Pancreas (tissue), 10 donors: ENCODE measurements around the gene P2RX3. TPM values are rescaled to one million over a fixed set of nuclear protein-coding genes. Genes with fewer than 3 reads are reported as not detected.
A peak's percentile ranks its signal among the peaks of the same experiment; 100 is the strongest.

Source experiments
- ATAC-seq, 4 donors: fragments of 200-7000 bp; cut with Tn5 transposase; one replicate each; pipeline versions ENCODE4 v1.8.0 to v1.9.1; 2020; ENCODE audit warnings: mild to moderate bottlenecking in 4 of 4, moderate library complexity in 4 of 4
- DNase-seq, 6 donors: peaks; one replicate each; pipeline ENCODE4 v3.0.0-alpha.2; 2020
- FAIRE-seq: peaks from 2 replicates; lab custom pipeline; 2012; peaks lifted over from hg19 to GRCh38; lab: Jason Lieb, UNC
- H3K27ac ChIP-seq, 4 donors: fragments of 200-600 bp; sonication (generic); 1 replicate in 3 of 4; 2 replicates in 1 of 4; pipeline versions ENCODE4 v1.5.0 to v1.8.0; 2020
- H3K27me3 ChIP-seq, 4 donors: fragments of 200-600 bp; one replicate each; pipeline ENCODE4 v1.8.0; 2021
- H3K36me3 ChIP-seq, 3 donors: fragments of 200-600 bp; sonication (generic) in 1 of 3; one replicate each; pipeline versions ENCODE4 v1.5.0 to v1.8.0; 2020 to 2021
- H3K4me1 ChIP-seq, 3 donors: fragments of 200-600 bp; one replicate each; pipeline ENCODE4 v1.8.0; 2021
- H3K4me3 ChIP-seq, 4 donors: fragments of 200-600 bp; sonication (generic) in 2 of 4; one replicate each; pipeline versions ENCODE4 v1.5.0 to v1.8.0; 2020 to 2021
- H3K9me3 ChIP-seq, 4 donors: fragments of 200-600 bp; one replicate each; pipeline ENCODE4 v1.8.0; 2021
- CTCF ChIP-seq, 4 donors: fragments of 200-600 bp; sonication (generic) in 3 of 4; IDR thresholded peaks; one replicate each; pipeline versions ENCODE4 v1.5.0 to v1.8.0; 2021; ENCODE audit warnings: antibody characterized with exemption in 4 of 4
- WGBS, 2 donors: extraction: QIAGEN DNeasy Blood & Tissue Kit; methylation state at CpG; one replicate each; pipeline ENCODE4 v1.1.7; 2013; 5-methylcytosine and 5-hydroxymethylcytosine counted together
- intact Hi-C, 3 donors: fragments of 100-400 bp; cut with DNase I; formaldehyde crosslinking; loops; one replicate each; pipeline versions ENCODE4 v1.11.1 to v1.14.2; 2022
- polyA plus RNA-seq, 2 donors: library from polyadenylated mRNA; stranded (reverse); fragments of 200-250 nt; gene quantifications; one replicate each; pipeline ENCODE4 v1.2.3, GENCODE V29; 2013
- total RNA-seq, 6 donors: library from RNA; stranded (reverse); fragmentation: NEBNext Ultra II Directional in 4 of 6; extraction: Animal tissue kit (Norgen Biotek cat#: 25700) in 4 of 6; gene quantifications; one replicate each; pipeline versions ENCODE4 v1.2.1 to v1.2.4, GENCODE V29; 2021 to 2023
- donor health status: healthy with polysubstance abuse.
- donor health status: DM: no; HTN: no; CAD: no; lungs with moderate emphysema.
- donor health status: DM: no; HTN: no; CAD: no.
- donor health status: control.
- donor health status: control.
- donor health status: Bipolar disorder and iron deficiency.
- donor health status: DM: yes; HTN: yes; CAD: no.
- donor health status: DM: no; HTN: no; CAD: no.
- donor health status: DM: no; HTN: no; CAD: no.
- donor health status: DM: yes; HTN: yes; CAD: no.

Gene P2RX3
- total and polyA plus RNA-seq, 8 donors, result 0.07 to 0.16 (median 0.16) TPM; not detected in 5

- FAIRE-seq (no peak), ATAC-seq (peak; percentile 12 to 19 (median 14)), DNase-seq (peak in 5 of 6 donors; percentile 45 to 65 (median 56))
- Histone ChIP-seq H3K27me3 (no peaks in the 10 kb centered on the region), H3K9me3 (no peaks in the 10 kb centered on the region), H3K4me3 (peak overlapping the region in 2 of 4 donors; percentile 75 to 76), H3K4me1 (peaks cover 39 to 68% (median 48%) of the 10 kb centered on the region in 3 donors), H3K27ac (peak overlapping the region in 3 of 4 donors; percentile 88 to 96 (median 89)), H3K36me3 (peaks cover 0 to 19% (median 9%) of the 10 kb centered on the region in 3 donors)
- WGBS, 2 donors, result 37 to 48% methylated on average over 2 of the region's 2 CpGs
- intact Hi-C loops, result no loop called here
- TF ChIP-seq CTCF (IDR thresholded peaks at IDR 0.05), result no peak
Measured at GRCh38 chr11:57320719-57321387, 17.3 kb upstream of the P2RX3 start.

GRCh38 chr11:57321388-57322255, 16.5 kb upstream of the P2RX3 start:
- FAIRE-seq, result no peak

GRCh38 chr11:57322256-57323166, 15.6 kb upstream of the P2RX3 start:
- peaks cover 34 to 66% (median 44%) of the 10 kb centered on the region in 3 donors for H3K4me1 ChIP-seq
- intact Hi-C loops, result no loop called here

More at GRCh38 chr11:57321388-57322255, 16.5 kb upstream of the P2RX3 start:
- no peak for ATAC-seq
- Histone ChIP-seq H3K4me3 (peak overlapping the region in 2 of 4 donors; percentile 75 to 76), H3K27me3 (no peaks in the 10 kb centered on the region), H3K4me1 (peaks cover 35 to 69% (median 52%) of the 10 kb centered on the region in 3 donors), H3K36me3 (peaks cover 0 to 19% (median 9%) of the 10 kb centered on the region in 3 donors), H3K27ac (peak overlapping the region; percentile 74 to 96 (median 88)), H3K9me3 (no peaks in the 10 kb centered on the region)
- intact Hi-C loops, result no loop called here
- peak in 4 of 6 donors; percentile 39 to 69 (median 60) for DNase-seq
- no peak for TF ChIP-seq CTCF (IDR thresholded peaks at IDR 0.05)
- WGBS, 2 donors, result 14 to 21% methylated on average over 6 of the region's 6 CpGs

More at GRCh38 chr11:57322256-57323166, 15.6 kb upstream of the P2RX3 start:
- ATAC-seq, result peak; percentile 67 to 75 (median 72)
- no peak for TF ChIP-seq CTCF (IDR thresholded peaks at IDR 0.05)
- FAIRE-seq, result peak; percentile 66
- Histone ChIP-seq H3K27me3 (no peaks in the 10 kb centered on the region), H3K36me3 (peaks cover 0 to 17% (median 2%) of the 10 kb centered on the region in 3 donors), H3K27ac (peak overlapping the region; percentile 74 to 96 (median 88)), H3K4me3 (peak overlapping the region in 2 of 4 donors; percentile 75 to 76), H3K9me3 (no peaks in the 10 kb centered on the region)
- peak; percentile 84 to 95 (median 94) for DNase-seq
- 3 to 5% methylated on average over 13 of the region's 13 CpGs for WGBS, 2 donors
